H9 (cell line): ENCODE data around the gene HOGA1. TPM values are rescaled to one million over a fixed set of nuclear protein-coding genes. Genes with fewer than 3 reads are reported as not detected.

Source experiments
- DNase-seq: peaks from one replicate; pipeline ENCODE4 v3.0.0-alpha.2; 2017
- H2AFZ ChIP-seq: one replicate; pipeline ENCODE4 v1.6.1; 2013; ENCODE audit warnings: mild to moderate bottlenecking, low read length, control low read depth, moderate library complexity
- H2AK5ac ChIP-seq: 2 replicates; pipeline ENCODE4 v1.6.1; 2013; ENCODE audit warnings: low read length, control low read depth, mixed read lengths; ENCODE audit not compliant: insufficient read length
- H2BK120ac ChIP-seq: one replicate; pipeline ENCODE4 v1.6.1; 2013; ENCODE audit warnings: low read depth, mild to moderate bottlenecking, low read length, control low read depth, inconsistent platforms; ENCODE audit not compliant: poor library complexity, severe bottlenecking
- H2BK12ac ChIP-seq: 2 replicates; pipeline ENCODE4 v1.6.1; 2013; ENCODE audit warnings: low read length, control low read depth, mixed read lengths, low read depth; ENCODE audit not compliant: insufficient read length
- H2BK15ac ChIP-seq: 2 replicates; pipeline ENCODE4 v1.6.1; 2013; ENCODE audit warnings: low read depth, low read length, control low read depth
- H2BK20ac ChIP-seq: one replicate; pipeline ENCODE4 v1.6.1; 2013; ENCODE audit warnings: low read depth, mild to moderate bottlenecking, low read length, control low read depth, inconsistent platforms; ENCODE audit not compliant: poor library complexity, severe bottlenecking
- H2BK5ac ChIP-seq: 2 replicates; pipeline ENCODE4 v1.6.1; 2013; ENCODE audit warnings: low read length, control low read depth, mixed read lengths; ENCODE audit not compliant: insufficient read length
- H3K14ac ChIP-seq: 2 replicates; pipeline ENCODE4 v1.6.1; 2013; ENCODE audit warnings: low read length, control low read depth; ENCODE audit not compliant: insufficient read depth
- H3K18ac ChIP-seq: 2 replicates; pipeline ENCODE4 v1.6.1; 2013; ENCODE audit warnings: low read depth, mild to moderate bottlenecking, mixed read lengths, low read length, control low read depth; ENCODE audit not compliant: insufficient read length
- H3K23ac ChIP-seq: 2 replicates; pipeline ENCODE4 v1.6.1; 2013; ENCODE audit warnings: low read length, control low read depth, mixed read lengths, low read depth; ENCODE audit not compliant: insufficient read length
- H3K23me2 ChIP-seq: 2 replicates; pipeline ENCODE4 v1.6.1; 2013; ENCODE audit warnings: low read depth, mild to moderate bottlenecking, mixed read lengths, low read length, control low read depth; ENCODE audit not compliant: insufficient read length, poor library complexity, severe bottlenecking
- H3K27ac ChIP-seq: 2 replicates; pipeline ENCODE4 v1.5.1; 2013; ENCODE audit warnings: low read length, control low read depth, mixed read lengths, low read depth; ENCODE audit not compliant: insufficient read length
- H3K27me3 ChIP-seq: 2 replicates; pipeline ENCODE4 v1.6.1; 2013; ENCODE audit warnings: low read length, control low read depth, inconsistent platforms; ENCODE audit not compliant: insufficient read depth
- H3K4ac ChIP-seq: 2 replicates; pipeline ENCODE4 v1.6.1; 2013; ENCODE audit warnings: low read depth, mild to moderate bottlenecking, control low read depth, inconsistent platforms, low read length, moderate library complexity
- H3K4me1 ChIP-seq: 2 replicates; pipeline ENCODE4 v1.6.1; 2013; ENCODE audit warnings: low read length, control low read depth, inconsistent platforms; ENCODE audit not compliant: insufficient read depth
- H3K4me2 ChIP-seq: 2 replicates; pipeline ENCODE4 v1.6.1; 2013; ENCODE audit warnings: low read length, control low read depth, mixed read lengths; ENCODE audit not compliant: insufficient read length, insufficient read depth
- H3K56ac ChIP-seq: 2 replicates; pipeline ENCODE4 v1.6.1; 2013; ENCODE audit warnings: low read depth, mild to moderate bottlenecking, mixed read lengths, low read length, control low read depth; ENCODE audit not compliant: insufficient read length
- H3K79me1 ChIP-seq: 2 replicates; pipeline ENCODE4 v1.6.1; 2013; ENCODE audit warnings: low read depth, mild to moderate bottlenecking, moderate library complexity, low read length, control low read depth, inconsistent platforms; ENCODE audit not compliant: insufficient read depth, poor library complexity, severe bottlenecking
- H3K79me2 ChIP-seq: 2 replicates; pipeline ENCODE4 v1.6.1; 2013; ENCODE audit warnings: low read length, control low read depth, inconsistent platforms; ENCODE audit not compliant: insufficient read depth
- H3K9ac ChIP-seq: 2 replicates; pipeline ENCODE4 v1.6.1; 2013; ENCODE audit warnings: low read length, control low read depth, mixed read lengths; ENCODE audit not compliant: insufficient read length; ENCODE audit errors: extremely low read depth
- H3K9me3 ChIP-seq: one replicate; pipeline ENCODE4 v1.6.1; 2013; ENCODE audit warnings: low read depth, low read length, inconsistent platforms; ENCODE audit not compliant: control insufficient read depth
- H3T11ph ChIP-seq: one replicate; pipeline ENCODE4 v1.6.1; 2013; ENCODE audit warnings: mild to moderate bottlenecking, low read length, control low read depth, inconsistent platforms
- H4K20me1 ChIP-seq: one replicate; pipeline ENCODE4 v1.6.1; 2013; ENCODE audit not compliant: control insufficient read depth, insufficient read length, insufficient read depth
- H4K5ac ChIP-seq: 2 replicates; pipeline ENCODE4 v1.6.1; 2013; ENCODE audit warnings: low read depth, mild to moderate bottlenecking, mixed read lengths, low read length, control low read depth; ENCODE audit not compliant: insufficient read length
- H4K8ac ChIP-seq: replicated peaks from 2 replicates; pipeline ENCODE4 v1.6.1; 2013; ENCODE audit warnings: low read length, control low read depth, mixed read lengths, low read depth; ENCODE audit not compliant: insufficient read length
- H4K91ac ChIP-seq: 2 replicates; pipeline ENCODE4 v1.6.1; 2013; ENCODE audit warnings: low read depth, mild to moderate bottlenecking, moderate library complexity, mixed read lengths, low read length, control low read depth; ENCODE audit not compliant: insufficient read length
- H3K27ac Mint-ChIP-seq, 3 experiments: 2 replicates in 2 of 3; 3 replicates in 1 of 3; pipeline ENCODE4 v1.8.0; 2020 to 2021; ENCODE audit warnings: mixed read lengths in 3 of 3, mild to moderate bottlenecking in 1 of 3, moderate library complexity in 1 of 3
- H3K27me3 Mint-ChIP-seq: 2 replicates; pipeline ENCODE4 v1.8.0; 2021; ENCODE audit warnings: low read depth, mild to moderate bottlenecking, moderate library complexity, mixed read lengths
- H3K36me3 Mint-ChIP-seq, 3 experiments: 2 replicates in 2 of 3; 3 replicates in 1 of 3; pipeline ENCODE4 v1.8.0; 2020 to 2021; ENCODE audit warnings: low read depth in 3 of 3, mixed read lengths in 3 of 3; ENCODE audit not compliant: insufficient read depth in 1 of 3
- H3K4me1 Mint-ChIP-seq, 2 experiments: 2 replicates each; pipeline ENCODE4 v1.8.0; 2020; ENCODE audit warnings: mixed read lengths in 2 of 2
- H3K4me3 Mint-ChIP-seq, 2 experiments: 2 replicates in 1 of 2; 3 replicates in 1 of 2; pipeline ENCODE4 v1.8.0; 2020 to 2021; ENCODE audit warnings: mild to moderate bottlenecking in 2 of 2, mixed read lengths in 2 of 2, moderate library complexity in 1 of 2
- H3K9me3 Mint-ChIP-seq, 2 experiments: 2 replicates in 1 of 2; 3 replicates in 1 of 2; pipeline ENCODE4 v1.8.0; 2020; ENCODE audit warnings: mild to moderate bottlenecking in 2 of 2, mixed read lengths in 2 of 2, moderate library complexity in 1 of 2
- CTCF ChIP-seq: fragments of 200-600 bp; sonication (generic); conservative IDR thresholded peaks from 3 replicates; pipeline ENCODE4 v1.8.0; 2021; ENCODE audit warnings: antibody characterized with exemption, mild to moderate bottlenecking
- whole genome bisulfite sequencing: extraction: QIAGEN DNeasy Blood & Tissue Kit; methylation state at CpG from one replicate; pipeline ENCODE4 v1.1.7; 2013; ENCODE audit warnings: missing lambda C conversion rate, low lambda C conversion rate, mixed read lengths; ENCODE audit not compliant: insufficient read length; ENCODE audit errors: extremely low coverage; 5-methylcytosine and 5-hydroxymethylcytosine counted together
- total RNA-seq: library from RNA; stranded (reverse); gene quantifications from 2 replicates; pipeline ENCODE4 v1.2.1, GENCODE V29; 2021

The HOGA1 gene
- total RNA-seq, 1 experiment from 2014 or later = 0.79 TPM

GRCh38 chr10:97589479-97589878, 5.3 kb downstream of the HOGA1 start, which contains the start of gene C10orf62:
C10orf62 (plus strand) TSS chr10:97589721; CDS start chr10:97589898, 177 bp downstream.
- no peak within 1 kb of the TSS for H3K23ac ChIP-seq
- H4K5ac ChIP-seq = no peak within 1 kb of the TSS
- no peak within 1 kb of the TSS for H3K56ac ChIP-seq
- no peaks in the 10 kb centered on the region for H3K79me2 ChIP-seq
- H3K27ac Mint-ChIP-seq = peak within 1 kb of the TSS in 2 of 3 experiments; percentile 52 to 68; a peak in 2 of 7 replicates
- no peak within 1 kb of the TSS; the same call in 1 of the 2 replicates for H2BK15ac ChIP-seq
- no peak within 1 kb of the TSS for H3K4me2 ChIP-seq
- no peak within 1 kb of the TSS for H3K4me3 Mint-ChIP-seq
- H3K18ac ChIP-seq = no peak within 1 kb of the TSS
- H3K27ac ChIP-seq = no peak within 1 kb of the TSS
- DNase-seq = no peak
- H3K4me1 ChIP-seq = no peaks in the 10 kb centered on the region
- H4K91ac ChIP-seq = no peak within 1 kb of the TSS
- H3K27me3 Mint-ChIP-seq = no peaks in the 10 kb centered on the region
- no peak within 1 kb of the TSS; the same call in 1 of the 2 replicates for H3K14ac ChIP-seq
- H3K9me3 Mint-ChIP-seq = no peaks in the 10 kb centered on the region
- no peak within 1 kb of the TSS for H3K4ac ChIP-seq
- no peak within 1 kb of the TSS for H4K8ac ChIP-seq
- no peaks in the 10 kb centered on the region for H4K20me1 ChIP-seq
- H3T11ph ChIP-seq = no peak within 1 kb of the TSS
- no CpG with 5 or more reads among the region's 3 CpGs for WGBS
- no peak for TF ChIP-seq CTCF
- no peaks in the 10 kb centered on the region for H3K36me3 Mint-ChIP-seq
- peaks cover 0 to 3% of the 10 kb centered on the region in 2 experiments; a peak in 2 of 4 replicates for H3K4me1 Mint-ChIP-seq
- H3K9ac ChIP-seq = no peak within 1 kb of the TSS
- H2BK5ac ChIP-seq = no peak within 1 kb of the TSS
- H2BK12ac ChIP-seq = no peak within 1 kb of the TSS
- H3K9me3 ChIP-seq = no peaks in the 10 kb centered on the region
- no peak within 1 kb of the TSS for H2BK120ac ChIP-seq
- no peaks in the 10 kb centered on the region for H3K27me3 ChIP-seq
- H2AK5ac ChIP-seq = no peak within 1 kb of the TSS
- no peaks in the 10 kb centered on the region for H3K79me1 ChIP-seq
- H3K23me2 ChIP-seq = no peaks in the 10 kb centered on the region
- no peak within 1 kb of the TSS for H2AFZ ChIP-seq
- no peak within 1 kb of the TSS for H2BK20ac ChIP-seq
